Activated CD4-positive, alpha-beta T cell treated with anti-CD3 and anti-CD28 coated beads, Interleukin-2, amount 10 ng/mL, durations not matched to agents 24 days and 14 days (primary cell): ENCODE results near the gene TCF19. TPM values are rescaled to one million over a fixed set of nuclear protein-coding genes. Genes with fewer than 3 reads are reported as not detected.

Source experiments
- DNase-seq: peaks from one replicate; pipeline ENCODE4 v3.0.0; 2022
- H3K27ac Mint-ChIP-seq: one replicate; pipeline ENCODE4 v1.8.0; 2022; ENCODE audit warnings: mild to moderate bottlenecking, mixed read lengths
- H3K27me3 Mint-ChIP-seq: one replicate; pipeline ENCODE4 v1.8.0; 2022; ENCODE audit warnings: mixed read lengths
- H3K36me3 Mint-ChIP-seq: one replicate; pipeline ENCODE4 v1.8.0; 2022; ENCODE audit warnings: low read depth, mild to moderate bottlenecking, mixed read lengths
- H3K4me1 Mint-ChIP-seq: one replicate; pipeline ENCODE4 v1.8.0; 2021; ENCODE audit warnings: mixed read lengths
- H3K4me3 Mint-ChIP-seq: one replicate; pipeline ENCODE4 v1.8.0; 2022; ENCODE audit warnings: mild to moderate bottlenecking, moderate library complexity, mixed read lengths
- H3K9me3 Mint-ChIP-seq: one replicate; pipeline ENCODE4 v1.8.0; 2021; ENCODE audit warnings: mixed read lengths
- intact Hi-C: fragments of 100-400 bp; cut with micrococcal nuclease; formaldehyde crosslinking; loops from one replicate; pipeline ENCODE4 v1.15.1; 2023
- total RNA-seq: library from RNA; stranded (reverse); gene quantifications from 2 replicates; pipeline ENCODE4 v1.2.3, GENCODE V29; 2022

The TCF19 gene
- total RNA-seq, 1 donor from 2014 or later: 82.6 TPM

GRCh38 chr6:31204751-31205145 is 46.4 kb downstream of the TCF19 start:
- intact Hi-C loops: no loop called here
- Mint-ChIP-seq H3K27ac (peak overlapping the region; percentile 98), H3K36me3 (peaks cover 23% of the 10 kb centered on the region), H3K9me3 (no peaks in the 10 kb centered on the region), H3K4me3 (peak overlapping the region; percentile 93), H3K4me1 (peaks cover 39% of the 10 kb centered on the region), H3K27me3 (no peaks in the 10 kb centered on the region)
- DNase-seq: peak; percentile 55

- Mint-ChIP-seq H3K27me3 (no peaks in the 10 kb centered on the region), H3K4me3 (peak overlapping the region; percentile 50), H3K4me1 (peaks cover 36% of the 10 kb centered on the region), H3K9me3 (no peaks in the 10 kb centered on the region), H3K36me3 (peaks cover 17% of the 10 kb centered on the region), H3K27ac (peak overlapping the region; percentile 73)
- intact Hi-C loops: no loop called here
- DNase-seq: peak; percentile 55
Observed at GRCh38 chr6:31205638-31206037, 47.2 kb downstream of the TCF19 start.

DNA sequence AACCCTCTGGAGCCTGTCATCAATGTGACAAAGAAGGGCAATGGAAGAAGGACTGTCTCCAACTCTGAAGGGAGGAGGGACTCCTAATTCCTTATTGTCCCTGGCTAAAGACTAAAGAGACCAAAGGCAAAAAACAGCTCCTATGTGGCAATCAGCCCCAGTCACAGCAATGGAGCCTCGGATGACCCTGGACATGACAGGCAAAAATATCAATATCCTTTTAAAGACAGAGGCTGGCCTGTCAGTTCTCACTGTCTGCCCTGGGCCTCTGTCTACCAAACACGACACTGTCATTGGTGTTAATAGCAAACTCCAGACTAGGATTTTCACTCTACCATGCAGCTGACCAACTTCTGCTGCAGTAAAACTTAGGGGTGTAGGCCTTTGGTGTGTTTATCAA is 50.1 kb downstream of the TCF19 start:
- Mint-ChIP-seq H3K36me3 (peaks cover 2% of the 10 kb centered on the region), H3K27ac (no peak overlapping the region), H3K4me3 (no peak overlapping the region), H3K27me3 (no peaks in the 10 kb centered on the region), H3K9me3 (no peaks in the 10 kb centered on the region), H3K4me1 (peaks cover 17% of the 10 kb centered on the region)
- DNase-seq: no peak
- intact Hi-C loops: no loop called here

GRCh38 chr6:31209137-31209536 is 50.7 kb downstream of the TCF19 start:
- DNase-seq: no peak
- H3K9me3 Mint-ChIP-seq: no peaks in the 10 kb centered on the region
- no peak overlapping the region for H3K27ac Mint-ChIP-seq
- no peak overlapping the region for H3K4me3 Mint-ChIP-seq
- intact Hi-C loops: no loop called here
- no peaks in the 10 kb centered on the region for H3K27me3 Mint-ChIP-seq
- peaks cover 12% of the 10 kb centered on the region for H3K4me1 Mint-ChIP-seq
- H3K36me3 Mint-ChIP-seq: peaks cover 2% of the 10 kb centered on the region

DNA sequence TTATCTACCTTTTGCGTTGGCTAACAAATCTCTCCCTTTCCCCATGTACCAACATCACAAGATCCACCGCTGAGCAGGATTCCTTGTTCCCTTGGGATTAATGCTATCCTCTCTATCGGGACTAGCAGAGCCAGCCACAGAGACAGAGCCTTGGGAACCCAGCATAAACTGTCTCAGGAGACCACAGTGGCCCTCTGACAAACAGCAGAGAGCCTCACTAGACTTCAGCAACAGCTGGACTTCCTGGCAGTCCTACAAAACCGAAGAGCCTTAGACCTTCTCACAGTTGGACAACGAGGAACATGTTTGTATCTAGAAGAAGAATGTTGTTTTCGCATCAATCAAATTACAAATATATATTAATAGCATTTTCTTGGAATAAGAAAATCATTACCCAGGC is 51.7 kb downstream of the TCF19 start:
- intact Hi-C loops: no loop called here
- Mint-ChIP-seq H3K27me3 (no peaks in the 10 kb centered on the region), H3K9me3 (no peaks in the 10 kb centered on the region), H3K4me1 (peaks cover 5% of the 10 kb centered on the region), H3K4me3 (no peak overlapping the region), H3K36me3 (peaks cover 2% of the 10 kb centered on the region), H3K27ac (no peak overlapping the region)
- DNase-seq: no peak

DNA sequence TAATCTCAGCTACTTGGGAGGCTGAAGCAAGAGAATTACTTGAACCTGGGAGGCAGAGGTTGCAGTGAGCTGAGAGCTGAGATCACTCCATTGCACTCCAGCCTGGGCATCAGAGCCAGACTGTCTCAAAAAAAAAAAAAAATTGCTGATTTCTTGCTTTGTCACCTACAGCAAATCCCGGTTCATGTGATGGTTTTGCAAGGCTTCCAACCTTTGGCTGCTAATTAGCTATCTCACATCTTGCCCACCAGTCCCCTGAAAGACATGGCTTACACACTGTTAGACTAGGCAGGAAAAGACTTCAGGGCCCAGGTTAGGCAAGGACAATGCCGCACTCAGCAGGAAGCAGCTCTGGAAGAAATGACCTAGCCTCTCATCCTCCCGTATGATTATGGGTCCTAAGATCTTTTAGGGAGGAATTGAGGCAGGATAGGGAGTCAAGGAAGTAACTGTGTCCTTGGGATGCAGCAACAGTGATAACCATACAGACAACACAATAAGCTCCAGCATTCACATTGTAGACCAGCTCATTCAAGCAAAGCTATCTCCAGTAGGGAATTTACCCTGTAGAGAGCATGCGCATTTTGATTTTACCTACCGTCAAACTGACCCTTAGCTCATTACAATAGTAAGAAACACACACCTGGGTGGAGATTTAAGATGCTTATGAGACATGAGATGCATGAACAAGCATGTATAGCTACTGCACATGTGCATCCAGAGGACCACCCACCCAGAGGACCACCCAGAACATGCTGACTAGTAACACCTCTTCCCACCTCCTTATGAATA is 52.5 kb downstream of the TCF19 start:
- intact Hi-C loops: no loop called here
- DNase-seq: no peak
- H3K4me3 Mint-ChIP-seq: no peak overlapping the region
- H3K27me3 Mint-ChIP-seq: no peaks in the 10 kb centered on the region
- peaks cover under 1% of the 10 kb centered on the region for H3K4me1 Mint-ChIP-seq
- H3K27ac Mint-ChIP-seq: no peak overlapping the region
- peaks cover 3% of the 10 kb centered on the region for H3K9me3 Mint-ChIP-seq
- peaks cover 1% of the 10 kb centered on the region for H3K36me3 Mint-ChIP-seq

Other genes with a start within 250 kb of the TCF19 start
- gene VARS2, start 244.4 kb upstream of the TCF19 start, total RNA-seq: 74.8 and 84.2 TPM in 2 replicates
- not detected in 2 replicates for gene SFTA2, start 226.4 kb upstream of the TCF19 start, total RNA-seq
- not detected in 2 replicates for gene MUCL3, start 217.6 kb upstream of the TCF19 start, total RNA-seq
- not detected in 2 replicates for gene MUC21, start 174.9 kb upstream of the TCF19 start, total RNA-seq
- gene MUC22, start 148.1 kb upstream of the TCF19 start, total RNA-seq: not detected in 2 replicates
- not detected in 2 replicates for gene C6orf15, start 46.0 kb upstream of the TCF19 start, total RNA-seq
- gene PSORS1C1, start 43.8 kb upstream of the TCF19 start, total RNA-seq: not detected in 2 replicates
- gene CDSN, start 38.1 kb upstream of the TCF19 start, total RNA-seq: not detected in 2 replicates
- gene PSORS1C2, start 19.5 kb upstream of the TCF19 start, total RNA-seq: not detected in 2 replicates
- gene CCHCR1, start 787 bp upstream of the TCF19 start, total RNA-seq: 51.5 and 52.7 TPM in 2 replicates
- not detected in 2 replicates for gene POU5F1, start 12.1 kb downstream of the TCF19 start, total RNA-seq
- 857 and 893 TPM in 2 replicates for gene HLA-C, start 113.5 kb downstream of the TCF19 start, total RNA-seq
- 3,406 and 3,483 TPM in 2 replicates for gene HLA-B, start 198.6 kb downstream of the TCF19 start, total RNA-seq
- 6.5 and 7.3 TPM in 2 replicates for gene MICA, start 245.0 kb downstream of the TCF19 start, total RNA-seq